ENCODE measurements around the gene KAT6B. TPM values are rescaled to one million over a fixed set of nuclear protein-coding genes. Genes with fewer than 3 reads are reported as not detected.
"Not testable (repeated sequence)": the region's sequence is repeated elsewhere in the genome, so short reads cannot be mapped to it uniquely, and the experiment has no call there.

KAT6B gene
- total RNA-seq, 1 donor from 2014 or later = 21.3 TPM

DNA sequence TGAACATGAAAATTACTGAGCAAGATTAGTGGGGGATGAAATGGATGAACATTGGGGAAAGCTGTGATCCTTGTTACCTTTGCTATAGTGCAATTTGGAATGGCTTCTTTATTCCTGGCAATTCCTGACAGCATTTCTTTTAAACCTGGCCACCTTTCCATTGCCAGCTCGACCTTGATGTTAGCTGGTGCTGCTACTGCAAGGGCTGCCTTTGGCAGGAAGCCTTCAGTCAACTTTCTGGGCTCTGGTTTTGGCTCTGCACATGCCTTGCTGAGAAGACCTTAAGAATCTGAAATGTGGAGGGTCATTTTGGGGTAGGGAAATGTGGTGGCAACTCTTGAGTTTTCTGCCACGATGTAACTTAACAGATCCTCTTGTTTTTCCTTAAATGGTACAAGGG, 64.7 kb downstream of the KAT6B start:
- Mint-ChIP-seq H3K27ac (no peak overlapping the region), H3K9me3 (no peaks in the 10 kb centered on the region), H3K4me3 (no peak overlapping the region), H3K27me3 (ENCODE audit: insufficient read depth, low read depth) (no peaks in the 10 kb centered on the region), H3K36me3 (peaks cover 2% of the 10 kb centered on the region), H3K4me1 (peaks cover 6% of the 10 kb centered on the region)
- Histone ChIP-seq H3K4me2 (no peak overlapping the region), H3K9me3 (ENCODE audit: low read depth) (no peaks in the 10 kb centered on the region), H3F3A (ENCODE audit: low read depth) (no peaks in the 10 kb centered on the region), H3K4me1 (peaks cover 7% of the 10 kb centered on the region), H3K79me2 (ENCODE audit: low read depth) (peaks cover 26% of the 10 kb centered on the region), H3K9ac (no peak overlapping the region), H3K27ac (no peak overlapping the region), H3K4me3 (no peak overlapping the region), H4K20me1 (ENCODE audit: low read depth) (peaks cover 3% of the 10 kb centered on the region), H3K36me3 (no peaks in the 10 kb centered on the region), H2AFZ (replicated peaks) (no peak overlapping the region), H3K27me3 (no peaks in the 10 kb centered on the region)
- no peak for TF ChIP-seq EZH2 (IDR thresholded peaks at IDR 0.05)
- TF ChIP-seq CTCF (IDR thresholded peaks at IDR 0.05) = no peak
- TF ChIP-seq EZH2phosphoT487 (IDR thresholded peaks at IDR 0.05) = no peak
- DNase-seq (ENCODE audit: low spot score) = no peak

DNA sequence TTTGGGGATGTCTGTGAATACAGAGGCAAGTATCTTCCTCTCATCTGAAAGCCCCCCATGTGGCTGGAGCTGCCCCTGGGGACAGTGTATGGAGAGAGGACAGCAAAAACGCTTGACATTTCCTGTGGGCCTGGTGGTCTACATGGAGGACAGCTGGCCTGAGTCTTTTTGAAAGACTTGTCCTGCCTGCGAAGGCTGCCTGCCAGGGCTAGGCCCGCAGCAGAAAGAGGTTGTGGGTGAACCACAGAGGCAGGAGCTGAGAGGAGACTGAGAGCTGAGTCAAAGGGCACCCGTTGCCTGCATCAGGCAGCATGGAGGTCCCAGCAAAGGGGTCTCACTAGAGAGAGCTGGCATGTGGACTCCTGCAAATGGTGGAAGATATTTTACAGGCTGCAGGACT, 66.4 kb downstream of the KAT6B start:
- TF ChIP-seq EZH2 (IDR thresholded peaks at IDR 0.05) (no peak), EZH2phosphoT487 (IDR thresholded peaks at IDR 0.05) (no peak), CTCF (IDR thresholded peaks at IDR 0.05) (no peak)
- Histone ChIP-seq H3K36me3 (no peaks in the 10 kb centered on the region), H2AFZ (replicated peaks) (no peak overlapping the region), H3K27me3 (no peaks in the 10 kb centered on the region), H3K9me3 (ENCODE audit: low read depth) (no peaks in the 10 kb centered on the region), H3K27ac (no peak overlapping the region), H3F3A (ENCODE audit: low read depth) (no peaks in the 10 kb centered on the region), H3K4me1 (peaks cover 7% of the 10 kb centered on the region), H3K79me2 (ENCODE audit: low read depth) (peaks cover 26% of the 10 kb centered on the region), H4K20me1 (ENCODE audit: low read depth) (peaks cover 3% of the 10 kb centered on the region), H3K4me2 (no peak overlapping the region), H3K4me3 (no peak overlapping the region), H3K9ac (no peak overlapping the region)
- Mint-ChIP-seq H3K27ac (no peak overlapping the region), H3K4me1 (peaks cover 6% of the 10 kb centered on the region), H3K36me3 (peaks cover 2% of the 10 kb centered on the region), H3K4me3 (no peak overlapping the region), H3K27me3 (ENCODE audit: insufficient read depth, low read depth) (no peaks in the 10 kb centered on the region), H3K9me3 (no peaks in the 10 kb centered on the region)
- no peak for DNase-seq (ENCODE audit: low spot score)

DNA sequence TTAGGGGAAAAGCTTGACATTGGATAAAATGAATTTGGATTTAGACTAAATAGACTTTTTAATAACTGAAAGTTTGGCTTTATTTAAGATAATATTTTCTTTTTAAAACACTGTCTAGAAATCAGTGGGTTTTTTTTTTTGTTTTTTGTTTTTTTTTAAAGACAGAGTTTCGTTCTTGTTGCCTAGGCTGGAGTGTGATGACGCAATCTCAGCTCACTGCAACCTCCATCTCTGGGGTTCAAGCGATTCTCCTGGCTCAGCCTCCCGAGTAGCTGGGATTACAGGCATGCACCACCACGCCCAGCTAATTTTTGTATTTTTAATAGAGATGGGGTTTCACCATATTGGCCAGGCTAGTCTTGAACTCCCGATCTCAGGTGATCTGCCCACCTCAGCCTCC, 66.9 kb downstream of the KAT6B start:
- not testable (repeated sequence) for H2AFZ ChIP-seq (replicated peaks); H3K9me3 Mint-ChIP-seq; H3K4me3 ChIP-seq; DNase-seq (ENCODE audit: low spot score); H3K36me3 ChIP-seq; H3K4me2 ChIP-seq; H3K27ac Mint-ChIP-seq; H3K9me3 ChIP-seq (ENCODE audit: low read depth); H3K27me3 Mint-ChIP-seq (ENCODE audit: insufficient read depth, low read depth); H3K4me3 Mint-ChIP-seq; H3F3A ChIP-seq (ENCODE audit: low read depth); H3K36me3 Mint-ChIP-seq; H3K9ac ChIP-seq; H3K27me3 ChIP-seq; H3K4me1 ChIP-seq; H3K27ac ChIP-seq; H4K20me1 ChIP-seq (ENCODE audit: low read depth)
- peaks cover 26% of the 10 kb centered on the region for H3K79me2 ChIP-seq (ENCODE audit: low read depth)
- H3K4me1 Mint-ChIP-seq = peaks cover 11% of the 10 kb centered on the region

DNA sequence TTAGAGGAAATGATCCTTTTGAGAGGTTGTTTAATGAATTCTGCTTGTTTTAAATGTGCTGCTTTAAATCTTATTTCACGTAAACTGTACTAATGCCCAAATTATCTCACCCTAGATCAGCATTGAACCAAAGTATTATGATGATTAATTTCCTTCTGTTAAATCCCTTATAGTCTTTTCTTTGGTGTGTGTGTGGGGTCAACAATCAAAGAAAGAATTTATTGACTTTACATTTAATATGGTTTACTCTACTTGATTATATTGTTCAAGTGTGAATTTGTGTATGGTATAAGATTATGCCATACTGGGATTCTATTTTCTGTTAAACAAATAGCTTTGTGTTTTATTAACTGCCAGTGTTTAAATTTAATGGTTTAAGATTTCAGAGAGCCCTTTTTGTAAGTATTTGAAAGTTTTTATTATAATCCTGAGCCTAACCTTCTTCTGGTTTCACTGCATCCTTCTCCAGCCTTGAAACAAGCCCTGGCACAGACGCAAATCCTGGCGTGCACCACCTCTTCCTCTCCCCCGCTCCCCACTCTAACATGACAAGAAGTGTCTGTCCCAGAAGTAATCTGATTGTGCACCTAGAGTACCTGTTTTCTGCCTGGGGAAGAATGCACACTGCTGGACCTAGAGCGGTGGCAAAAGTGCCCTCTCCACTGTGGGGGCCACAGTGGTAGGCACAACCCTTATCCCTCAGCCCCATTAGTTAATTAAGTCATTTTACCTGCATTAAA, 70.6 kb downstream of the KAT6B start:
- H3K4me3 ChIP-seq = no peak overlapping the region
- H3K4me3 Mint-ChIP-seq = no peak overlapping the region
- peaks cover 8% of the 10 kb centered on the region for H4K20me1 ChIP-seq (ENCODE audit: low read depth)
- H3K27ac ChIP-seq = no peak overlapping the region
- no peaks in the 10 kb centered on the region for H3K27me3 Mint-ChIP-seq (ENCODE audit: insufficient read depth, low read depth)
- no peak overlapping the region for H3K27ac Mint-ChIP-seq
- no peak overlapping the region for H2AFZ ChIP-seq (replicated peaks)
- peaks cover 14% of the 10 kb centered on the region for H3K4me1 Mint-ChIP-seq
- no peak overlapping the region for H3K4me2 ChIP-seq
- no peaks in the 10 kb centered on the region for H3K27me3 ChIP-seq
- TF ChIP-seq EZH2 (IDR thresholded peaks at IDR 0.05) (no peak), EZH2phosphoT487 (IDR thresholded peaks at IDR 0.05) (no peak), CTCF (IDR thresholded peaks at IDR 0.05) (no peak)
- peaks cover 1% of the 10 kb centered on the region for H3K36me3 Mint-ChIP-seq
- peaks cover 9% of the 10 kb centered on the region for H3K4me1 ChIP-seq
- H3K36me3 ChIP-seq = no peaks in the 10 kb centered on the region
- H3K9me3 Mint-ChIP-seq = no peaks in the 10 kb centered on the region
- DNase-seq (ENCODE audit: low spot score) = no peak
- no peak overlapping the region for H3K9ac ChIP-seq
- no peaks in the 10 kb centered on the region for H3K9me3 ChIP-seq (ENCODE audit: low read depth)
- no peaks in the 10 kb centered on the region for H3F3A ChIP-seq (ENCODE audit: low read depth)
- peaks cover 23% of the 10 kb centered on the region for H3K79me2 ChIP-seq (ENCODE audit: low read depth)

Data from neural progenitor cell (in vitro differentiated cells).